GM12873 (cell line): Measurements from ENCODE around the gene SNAP29.

Experiments used
- CTCF ChIP-seq: IDR thresholded peaks from 2 replicates; pipeline ENCODE4 v1.5.1; 2012; ENCODE audit warnings: low read depth, mild to moderate bottlenecking, moderate library complexity, low read length, control low read depth; ENCODE audit not compliant: insufficient read depth; ENCODE audit errors: missing control alignments

Gene SNAP29

DNA sequence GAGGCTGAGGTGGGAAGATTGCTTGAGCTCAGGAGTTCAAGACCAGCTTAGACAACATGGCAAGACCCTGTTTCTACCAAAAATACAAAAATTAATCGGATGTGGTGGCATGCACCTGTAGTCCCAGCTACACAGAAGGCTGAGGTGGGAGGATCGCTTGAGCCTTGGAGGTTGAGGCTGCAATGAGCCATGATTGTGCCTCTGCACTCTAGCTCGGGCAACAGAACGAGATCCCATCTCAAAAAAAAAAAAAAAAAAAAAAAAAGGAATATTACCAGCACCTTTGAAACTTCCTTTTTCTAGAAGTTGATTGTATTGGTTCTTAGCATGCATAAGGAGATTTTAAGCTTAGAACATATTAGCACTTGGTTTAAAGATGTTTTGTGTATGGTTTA is 69.8 kb downstream of the SNAP29 start:
- TF ChIP-seq CTCF, result no peak

DNA sequence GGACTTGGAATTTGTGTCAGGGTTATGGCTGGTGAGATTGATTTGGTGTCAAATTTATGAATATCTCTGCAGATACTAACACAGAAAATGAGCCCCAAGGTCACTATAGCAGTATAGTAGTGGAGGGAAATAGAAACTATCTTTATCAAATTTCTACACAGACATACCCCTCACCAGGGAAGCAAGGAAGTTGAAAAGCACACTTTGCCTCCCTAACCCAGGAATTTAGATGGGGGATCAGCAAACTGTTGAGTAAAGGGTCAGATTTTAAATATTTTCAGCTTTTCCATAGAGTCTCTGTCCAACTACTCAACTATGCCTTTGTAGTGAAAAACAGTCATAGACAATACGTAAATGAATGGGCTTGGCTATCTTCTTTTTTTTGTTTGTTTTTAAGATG is 71.2 kb downstream of the SNAP29 start:
- no peak for TF ChIP-seq CTCF

GRCh38 chr22:20931126-20931654 is 72.4 kb downstream of the SNAP29 start:
- no peak for TF ChIP-seq CTCF

- TF ChIP-seq CTCF, result no peak
Observed at GRCh38 chr22:20933910-20934309, 75.1 kb downstream of the SNAP29 start.

- TF ChIP-seq CTCF, result no peak
Observed at GRCh38 chr22:20937031-20937793, 78.4 kb downstream of the SNAP29 start.

DNA sequence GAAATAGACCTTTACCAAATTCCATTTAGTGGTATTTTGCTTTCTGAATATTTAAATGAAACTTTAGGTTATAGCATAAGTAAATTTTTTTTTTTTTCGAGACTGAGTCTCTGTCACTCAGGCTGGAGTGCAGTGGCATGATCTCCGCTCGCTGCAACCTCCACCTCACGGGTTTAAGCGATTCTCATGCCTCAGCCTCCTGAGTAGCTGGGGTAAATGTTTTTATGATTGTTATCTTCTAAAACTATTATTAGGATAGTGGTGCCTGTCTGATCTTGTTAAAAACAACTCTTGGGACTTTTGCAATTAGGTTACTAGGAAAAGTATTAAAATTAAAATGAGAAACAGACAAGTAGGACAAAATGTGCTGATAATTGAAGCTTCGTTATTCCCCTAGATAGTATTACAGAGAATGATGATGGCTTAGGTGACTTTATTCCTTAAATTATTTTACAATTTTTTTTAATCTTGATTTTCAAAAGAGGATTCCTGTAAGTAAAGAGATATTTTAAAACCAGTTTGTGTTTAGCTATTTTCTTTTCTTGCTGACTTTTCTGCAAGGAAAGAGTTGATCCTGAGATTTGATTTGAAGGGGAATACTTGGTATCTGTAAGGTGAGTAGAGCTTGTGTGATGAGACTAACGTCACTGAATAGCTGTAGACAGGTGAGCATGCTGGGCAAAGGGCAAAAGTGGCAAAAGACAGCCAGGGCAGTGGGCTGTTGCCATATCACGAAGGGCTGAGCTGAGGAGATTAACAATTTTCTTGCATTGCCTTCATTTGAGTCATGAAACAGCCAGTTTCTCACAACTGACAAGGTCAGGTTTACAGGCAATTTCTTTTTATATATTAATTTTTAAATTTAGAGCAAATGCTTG is 79.2 kb downstream of the SNAP29 start:
- no peak for TF ChIP-seq CTCF

DNA sequence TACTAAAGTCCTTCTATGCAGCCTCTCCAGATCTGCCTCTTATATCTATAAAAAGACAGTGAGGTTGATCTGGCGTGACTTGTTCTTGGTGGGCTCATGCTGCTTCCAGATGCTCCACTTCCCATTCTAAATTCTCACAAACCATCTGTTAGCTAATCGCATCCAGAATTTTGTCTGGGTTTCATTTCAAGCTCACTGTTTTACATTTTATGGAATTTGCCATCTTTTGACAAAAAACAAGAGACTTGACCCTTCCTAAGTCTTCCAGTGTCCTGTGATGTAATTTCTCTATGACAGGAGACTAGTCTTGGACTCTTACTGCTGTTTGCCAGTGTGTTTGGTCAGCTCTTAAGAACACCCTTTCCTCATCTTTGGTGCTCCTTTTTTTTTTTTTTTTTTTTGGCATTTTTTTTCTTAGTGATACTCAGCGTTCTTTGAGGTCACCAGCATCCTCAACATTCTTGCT is 81.4 kb downstream of the SNAP29 start:
- TF ChIP-seq CTCF, result no peak
